ENCODE results near the gene DTX2. TPM values are rescaled to one million over a fixed set of nuclear protein-coding genes. Genes with fewer than 3 reads are reported as not detected.
"Not testable (repeated sequence)": the region's sequence is repeated elsewhere in the genome, so short reads cannot be mapped to it uniquely, and the experiment has no call there.

DTX2 gene
- polyA plus RNA-seq, 1 donor (not counting 4 experiments of a cell fraction or from before 2014, with no cell fraction given), result 15.1 TPM

DNA sequence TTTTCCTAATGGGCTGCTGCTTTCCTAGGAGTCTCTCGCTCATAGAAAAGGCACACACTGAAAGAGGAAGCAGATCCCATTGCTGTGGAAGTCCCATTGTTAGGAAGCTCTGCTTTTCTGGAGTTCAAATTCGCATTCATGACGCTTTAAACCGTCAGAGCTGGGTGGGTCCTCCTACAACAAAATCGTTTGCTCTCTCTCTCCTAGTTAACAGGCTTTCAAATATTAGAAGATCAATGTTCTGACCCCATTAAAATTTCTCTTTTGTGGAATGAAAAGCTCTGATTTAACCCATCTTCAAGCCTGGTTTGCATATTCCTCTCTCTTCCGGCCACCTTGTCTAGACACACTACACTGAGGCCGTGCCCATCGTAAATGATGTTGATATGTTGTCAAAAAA lies 81.7 kb downstream of the DTX2 start, which contains the start of gene SPDYE16:
SPDYE16 (minus strand) TSS at position 101 of the 400 bp plus-strand sequence. CDS start 1,838 bp downstream, outside the sequence.
- H3K4me3 ChIP-seq (ENCODE audit: control insufficient read depth in 2 of 3, extremely low read depth in 1 of 3, insufficient read depth in 2 of 3, low read depth in 1 of 3, low read length in 3 of 3); H3K9me1 ChIP-seq (ENCODE audit: control insufficient read depth, extremely low read depth, insufficient read depth, low read length); H3K27me3 ChIP-seq (ENCODE audit: control insufficient read depth, extremely low read depth, insufficient read depth, low read length); H3K4me2 ChIP-seq (ENCODE audit: control insufficient read depth, extremely low read depth, insufficient read depth, low read depth, low read length); H3K4me1 ChIP-seq (ENCODE audit: control insufficient read depth, extremely low read depth, insufficient read depth, low read length); H3K9ac ChIP-seq (ENCODE audit: control insufficient read depth, extremely low read depth, insufficient read depth, low read length); H3K79me2 ChIP-seq (ENCODE audit: control insufficient read depth, insufficient read depth, low read length); H4K20me1 ChIP-seq (ENCODE audit: control insufficient read depth, extremely low read depth, insufficient read depth, low read length); H3K27ac ChIP-seq (ENCODE audit: control insufficient read depth, insufficient read depth, low read length); H2AFZ ChIP-seq (ENCODE audit: control insufficient read depth, low read length); FAIRE-seq; dilution Hi-C loops (cut with MboI; ENCODE audit: extremely low pct_ligation_motif_present, low sequenced_read_pairs); H3K9me3 ChIP-seq (ENCODE audit: control insufficient read depth, low read depth, low read length); H3K36me3 ChIP-seq (ENCODE audit: control insufficient read depth in 2 of 2, extremely low read depth in 1 of 2, insufficient read depth in 2 of 2, low read length in 2 of 2); DNase-seq (ENCODE audit: low read depth, low spot score): not testable (repeated sequence)

DNA sequence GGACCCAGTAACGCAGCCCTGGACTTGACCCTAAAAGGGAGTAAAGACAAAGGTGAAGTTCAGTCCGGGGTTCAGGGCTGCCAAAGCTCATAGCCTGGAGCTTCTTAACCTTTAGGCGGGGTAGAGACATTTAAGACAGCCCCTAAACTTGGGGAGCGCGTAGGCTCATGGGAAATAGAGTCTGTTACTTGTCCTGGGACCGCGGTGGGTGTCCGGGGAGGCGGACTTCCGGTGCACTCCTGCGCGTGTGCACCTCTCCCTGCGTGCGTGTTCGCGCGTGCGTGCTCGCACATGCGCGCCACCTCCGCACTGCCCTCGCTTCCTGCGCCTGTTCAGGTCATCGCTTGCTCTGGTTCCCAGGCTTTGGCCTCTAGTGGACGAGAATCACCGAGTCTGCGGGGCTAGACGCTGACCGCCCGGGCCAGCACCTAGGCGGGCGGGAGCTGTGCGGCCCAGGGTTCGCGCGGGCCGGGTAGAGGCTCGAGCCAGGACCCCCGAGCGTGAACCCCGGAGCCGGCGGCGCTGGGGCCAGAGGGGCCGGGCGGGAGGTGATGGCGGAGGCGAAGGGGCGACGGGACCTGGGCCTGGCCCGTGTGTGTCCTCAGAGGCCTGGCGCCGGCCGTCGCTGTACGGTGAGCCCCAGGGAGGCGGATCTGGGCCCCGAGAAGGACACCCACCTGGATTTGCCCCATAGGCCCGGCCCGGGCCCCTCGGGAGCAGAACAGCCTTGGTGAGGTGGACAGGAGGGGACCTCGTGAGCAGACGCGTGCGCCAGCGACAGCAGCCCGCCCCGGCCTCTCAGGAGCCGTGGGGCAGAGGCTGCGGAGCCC lies 87.7 kb downstream of the DTX2 start:
- H3K4me1 ChIP-seq (ENCODE audit: control insufficient read depth, extremely low read depth, insufficient read depth, low read length); H3K27me3 ChIP-seq (ENCODE audit: control insufficient read depth, extremely low read depth, insufficient read depth, low read length); FAIRE-seq; H3K36me3 ChIP-seq (ENCODE audit: control insufficient read depth in 2 of 2, extremely low read depth in 1 of 2, insufficient read depth in 2 of 2, low read length in 2 of 2); dilution Hi-C loops (cut with MboI; ENCODE audit: extremely low pct_ligation_motif_present, low sequenced_read_pairs); H3K9me3 ChIP-seq (ENCODE audit: control insufficient read depth, low read depth, low read length); H3K9me1 ChIP-seq (ENCODE audit: control insufficient read depth, extremely low read depth, insufficient read depth, low read length); H4K20me1 ChIP-seq (ENCODE audit: control insufficient read depth, extremely low read depth, insufficient read depth, low read length): not testable (repeated sequence)
- Histone ChIP-seq H2AFZ (ENCODE audit: control insufficient read depth, low read length) (peak overlapping the region; percentile 78), H3K79me2 (ENCODE audit: control insufficient read depth, insufficient read depth, low read length) (peaks cover 30% of the 10 kb centered on the region), H3K4me3 (ENCODE audit: control insufficient read depth in 2 of 3, extremely low read depth in 1 of 3, insufficient read depth in 2 of 3, low read depth in 1 of 3, low read length in 3 of 3) (peak overlapping the region; percentile 64 to 77 (median 75)), H3K4me2 (ENCODE audit: control insufficient read depth, extremely low read depth, insufficient read depth, low read depth, low read length) (peak overlapping the region; percentile 60), H3K27ac (ENCODE audit: control insufficient read depth, insufficient read depth, low read length) (peak overlapping the region; percentile 53), H3K9ac (ENCODE audit: control insufficient read depth, extremely low read depth, insufficient read depth, low read length) (peak overlapping the region; percentile 91)
- DNase-seq (ENCODE audit: low read depth, low spot score), result peak; percentile 28

DNA sequence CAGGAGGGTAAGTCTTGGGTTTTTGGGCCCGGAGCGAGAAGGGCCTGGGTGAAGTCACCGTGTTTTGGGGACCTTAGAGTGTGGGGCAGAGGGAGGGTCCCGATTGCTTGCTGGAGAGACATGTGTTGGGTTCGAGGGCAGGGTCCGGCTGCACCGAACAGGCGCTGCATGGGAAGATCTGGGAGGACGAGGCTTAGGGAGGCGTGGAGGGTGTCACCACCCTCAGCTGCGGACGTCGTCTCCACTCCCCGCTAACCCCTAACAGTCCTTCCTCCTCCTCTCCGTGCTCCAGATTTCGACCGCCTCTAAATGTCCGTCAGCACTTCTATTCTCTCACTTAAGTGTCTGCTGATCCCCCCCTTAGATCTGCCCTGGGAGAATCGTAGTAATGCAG lies 88.3 kb downstream of the DTX2 start:
- H3K9me3 ChIP-seq (ENCODE audit: control insufficient read depth, low read depth, low read length); H4K20me1 ChIP-seq (ENCODE audit: control insufficient read depth, extremely low read depth, insufficient read depth, low read length); H3K36me3 ChIP-seq (ENCODE audit: control insufficient read depth in 2 of 2, extremely low read depth in 1 of 2, insufficient read depth in 2 of 2, low read length in 2 of 2); H3K9me1 ChIP-seq (ENCODE audit: control insufficient read depth, extremely low read depth, insufficient read depth, low read length); H3K4me1 ChIP-seq (ENCODE audit: control insufficient read depth, extremely low read depth, insufficient read depth, low read length); H2AFZ ChIP-seq (ENCODE audit: control insufficient read depth, low read length); H3K27me3 ChIP-seq (ENCODE audit: control insufficient read depth, extremely low read depth, insufficient read depth, low read length); DNase-seq (ENCODE audit: low read depth, low spot score); FAIRE-seq; dilution Hi-C loops (cut with MboI; ENCODE audit: extremely low pct_ligation_motif_present, low sequenced_read_pairs): not testable (repeated sequence)
- peaks cover 35% of the 10 kb centered on the region for H3K79me2 ChIP-seq (ENCODE audit: control insufficient read depth, insufficient read depth, low read length)
- peak overlapping the region; percentile 91 for H3K9ac ChIP-seq (ENCODE audit: control insufficient read depth, extremely low read depth, insufficient read depth, low read length)
- peak overlapping the region; percentile 53 for H3K27ac ChIP-seq (ENCODE audit: control insufficient read depth, insufficient read depth, low read length)
- H3K4me3 ChIP-seq (ENCODE audit: control insufficient read depth in 2 of 3, extremely low read depth in 1 of 3, insufficient read depth in 2 of 3, low read depth in 1 of 3, low read length in 3 of 3), result peak overlapping the region; percentile 64 to 77 (median 75)
- peak overlapping the region; percentile 64 for H3K4me2 ChIP-seq (ENCODE audit: control insufficient read depth, extremely low read depth, insufficient read depth, low read depth, low read length)

- peaks cover 52% of the 10 kb centered on the region for H3K79me2 ChIP-seq (ENCODE audit: control insufficient read depth, insufficient read depth, low read length)
- dilution Hi-C loops (cut with MboI; ENCODE audit: extremely low pct_ligation_motif_present, low sequenced_read_pairs); H2AFZ ChIP-seq (ENCODE audit: control insufficient read depth, low read length); H3K4me3 ChIP-seq (ENCODE audit: control insufficient read depth in 2 of 3, extremely low read depth in 1 of 3, insufficient read depth in 2 of 3, low read depth in 1 of 3, low read length in 3 of 3); H4K20me1 ChIP-seq (ENCODE audit: control insufficient read depth, extremely low read depth, insufficient read depth, low read length); H3K27me3 ChIP-seq (ENCODE audit: control insufficient read depth, extremely low read depth, insufficient read depth, low read length); H3K9me3 ChIP-seq (ENCODE audit: control insufficient read depth, low read depth, low read length); H3K9me1 ChIP-seq (ENCODE audit: control insufficient read depth, extremely low read depth, insufficient read depth, low read length); H3K27ac ChIP-seq (ENCODE audit: control insufficient read depth, insufficient read depth, low read length); FAIRE-seq; H3K4me1 ChIP-seq (ENCODE audit: control insufficient read depth, extremely low read depth, insufficient read depth, low read length); H3K4me2 ChIP-seq (ENCODE audit: control insufficient read depth, extremely low read depth, insufficient read depth, low read depth, low read length); DNase-seq (ENCODE audit: low read depth, low spot score); H3K9ac ChIP-seq (ENCODE audit: control insufficient read depth, extremely low read depth, insufficient read depth, low read length); H3K36me3 ChIP-seq (ENCODE audit: control insufficient read depth in 2 of 2, extremely low read depth in 1 of 2, insufficient read depth in 2 of 2, low read length in 2 of 2): not testable (repeated sequence)
Measured at GRCh38 chr7:76551992-76552391, 90.5 kb downstream of the DTX2 start.
